SU-DHL-6 (cell line): Measurements from ENCODE around the gene COL26A1.

ENCODE experiments used
- CTCF ChIP-seq: fragments of 200-600 bp; sonication (generic); IDR thresholded peaks from one replicate; pipeline ENCODE4 v1.5.1; 2017; ENCODE audit warnings: antibody characterized with exemption, mild to moderate bottlenecking, low read length, moderate library complexity; ENCODE audit not compliant: insufficient read depth, poor library complexity, severe bottlenecking
- EZH2phosphoT487 ChIP-seq: fragments of 200-600 bp; sonication (generic), shearing (Covaris generic); conservative IDR thresholded peaks from 2 replicates; pipeline ENCODE4 v1.6.1; 2018; ENCODE audit warnings: mild to moderate bottlenecking, antibody characterized with exemption, low read length, moderate library complexity, mixed read lengths

GRCh38 chr7:101598422-101598985 lies 235.8 kb downstream of the COL26A1 start:
- TF ChIP-seq CTCF, result no peak
- TF ChIP-seq EZH2phosphoT487, result no peak
